GM21367 (cell line): ENCODE results near the gene HIRA.
"Not testable (repeated sequence)": the region's sequence is repeated elsewhere in the genome, so short reads cannot be mapped to it uniquely, and the experiment has no call there.

Experiments used
- ATAC-seq: cut with Tn5 transposase; IDR thresholded peaks from one replicate; pipeline ENCODE4 v1.9.1; 2021; ENCODE audit not compliant: unreplicated experiment

HIRA gene

GRCh38 chr22:19331474-19331873, 100.1 kb downstream of the HIRA start:
- no peak for ATAC-seq

- no peak for ATAC-seq
These were observed 100.6 kb downstream of the HIRA start for GRCh38 chr22:19330865-19331418.

- ATAC-seq = not testable (repeated sequence)
These were observed 101.3 kb downstream of the HIRA start for GRCh38 chr22:19330205-19330604.

- ATAC-seq = no peak
These were observed 102.1 kb downstream of the HIRA start for GRCh38 chr22:19329454-19329853.

- no peak for ATAC-seq
These were observed 106.1 kb downstream of the HIRA start for GRCh38 chr22:19325296-19325948.

GRCh38 chr22:19323420-19323819, 108.1 kb downstream of the HIRA start:
- not testable (repeated sequence) for ATAC-seq

- no peak for ATAC-seq
These were observed 109.8 kb downstream of the HIRA start for GRCh38 chr22:19321757-19322156.

- ATAC-seq = not testable (repeated sequence)
These were observed 111.4 kb downstream of the HIRA start for GRCh38 chr22:19320136-19320535.

GRCh38 chr22:19319281-19319680, 112.3 kb downstream of the HIRA start:
- no peak for ATAC-seq

GRCh38 chr22:19317865-19318264, 113.7 kb downstream of the HIRA start:
- ATAC-seq = no peak

GRCh38 chr22:19307872-19308271, 123.7 kb downstream of the HIRA start:
- ATAC-seq = no peak

- ATAC-seq = not testable (repeated sequence)
These were observed 125.0 kb downstream of the HIRA start for GRCh38 chr22:19306535-19306934.

GRCh38 chr22:19304547-19304946, 127.0 kb downstream of the HIRA start:
- ATAC-seq = no peak

GRCh38 chr22:19303785-19304184, 127.7 kb downstream of the HIRA start:
- ATAC-seq = no peak

- no peak for ATAC-seq
These were observed 135.8 kb downstream of the HIRA start for GRCh38 chr22:19295733-19296132.

GRCh38 chr22:19292458-19293230, 138.9 kb downstream of the HIRA start:
- no peak for ATAC-seq

- no peak for ATAC-seq
These were observed 139.7 kb downstream of the HIRA start, which contains the start of gene CLTCL1 for GRCh38 chr22:19291580-19292457. TSS of gene CLTCL1 (minus strand) at chr22:19291719. CDS start at chr22:19291641, 78 bp downstream.

- ATAC-seq = no peak
These were observed 140.3 kb downstream of the HIRA start for GRCh38 chr22:19291218-19291579.

GRCh38 chr22:19290400-19291217, 140.9 kb downstream of the HIRA start:
- ATAC-seq = no peak

- ATAC-seq = no peak
These were observed 141.9 kb downstream of the HIRA start for GRCh38 chr22:19289475-19290161.
